NCI-H524 (cell line): ENCODE measurements around the gene PSMG4.

Source experiments
- DNase-seq, 2 experiments: peaks; one replicate each; lab custom pipeline; 2025; lab: John Stamatoyannopoulos, UW

Gene PSMG4

GRCh38 chr6:3258720-3259490, at the start of gene PSMG4:
TSS of gene PSMG4 (plus strand) at chr6:3258947. CDS start at chr6:3259023, 76 bp downstream.
- DNase-seq = peak; percentile 72 to 80

- DNase-seq = peak; percentile 81 to 91
Observed at GRCh38 chr6:3209114-3210023, 49.4 kb upstream of the PSMG4 start.

- no peak for DNase-seq
Observed at GRCh38 chr6:3210024-3210610, 48.6 kb upstream of the PSMG4 start.

GRCh38 chr6:3211681-3212080, 47.1 kb upstream of the PSMG4 start:
- DNase-seq = no peak

- no peak for DNase-seq
Observed at GRCh38 chr6:3212261-3212660, 46.5 kb upstream of the PSMG4 start.

- DNase-seq = no peak
Observed at GRCh38 chr6:3213334-3213695, 45.4 kb upstream of the PSMG4 start.

GRCh38 chr6:3214898-3215297, 43.8 kb upstream of the PSMG4 start:
- DNase-seq = no peak

GRCh38 chr6:3217286-3217685, 41.5 kb upstream of the PSMG4 start:
- no peak for DNase-seq

- no peak for DNase-seq
Observed at GRCh38 chr6:3218266-3218665, 40.5 kb upstream of the PSMG4 start.

GRCh38 chr6:3220366-3220765, 38.4 kb upstream of the PSMG4 start:
- no peak for DNase-seq

- no peak for DNase-seq
Observed at GRCh38 chr6:3221578-3221977, 37.2 kb upstream of the PSMG4 start.

- DNase-seq = peak; percentile 7 to 54
Observed at GRCh38 chr6:3222506-3223038, 36.2 kb upstream of the PSMG4 start.

GRCh38 chr6:3226042-3226441, 32.7 kb upstream of the PSMG4 start:
- DNase-seq = no peak

GRCh38 chr6:3226481-3227362, 32.0 kb upstream of the PSMG4 start:
- DNase-seq = peak; percentile 40 to 74

GRCh38 chr6:3227363-3228045, 31.2 kb upstream of the PSMG4 start, which contains the start of gene TUBB2B:
TSS of gene TUBB2B (minus strand) at chr6:3227653. CDS start at chr6:3227543, 110 bp downstream.
- DNase-seq = peak; percentile 80 to 92

- peak; percentile 63 to 84 for DNase-seq
Observed at GRCh38 chr6:3228046-3228671, 30.6 kb upstream of the PSMG4 start.

GRCh38 chr6:3228771-3229565, 29.8 kb upstream of the PSMG4 start:
- peak; percentile 60 to 69 for DNase-seq

- DNase-seq = peak; percentile 75 to 76
Observed at GRCh38 chr6:3229566-3230178, 29.1 kb upstream of the PSMG4 start.
